Neural crest cell (in vitro differentiated cells): ENCODE data around the gene C10orf105. TPM values are rescaled to one million over a fixed set of nuclear protein-coding genes. Genes with fewer than 3 reads are reported as not detected.

Source experiments
- DNase-seq: peaks from one replicate; pipeline ENCODE4 v3.0.0; 2021; ENCODE audit warnings: low read depth, mixed read lengths, low spot score
- H3K27ac Mint-ChIP-seq: one replicate; pipeline ENCODE4 v1.8.0; 2021; ENCODE audit warnings: mild to moderate bottlenecking, mixed read lengths; ENCODE audit not compliant: unreplicated experiment
- H3K27me3 Mint-ChIP-seq: 2 replicates; pipeline ENCODE4 v1.8.0; 2021; ENCODE audit warnings: low read depth, mild to moderate bottlenecking, mixed read lengths
- H3K36me3 Mint-ChIP-seq: 2 replicates; pipeline ENCODE4 v1.8.0; 2021; ENCODE audit warnings: low read depth, mild to moderate bottlenecking, mixed read lengths
- H3K4me1 Mint-ChIP-seq: 2 replicates; pipeline ENCODE4 v1.8.0; 2021; ENCODE audit warnings: mixed read lengths
- H3K4me3 Mint-ChIP-seq: one replicate; pipeline ENCODE4 v1.8.0; 2021; ENCODE audit warnings: mild to moderate bottlenecking, mixed read lengths
- H3K9me3 Mint-ChIP-seq: 2 replicates; pipeline ENCODE4 v1.8.0; 2021; ENCODE audit warnings: mixed read lengths
- CTCF ChIP-seq: fragments of 200-600 bp; sonication (generic); conservative IDR thresholded peaks from 2 replicates; pipeline ENCODE4 v1.5.0; 2021; ENCODE audit warnings: antibody characterized with exemption, mild to moderate bottlenecking
- total RNA-seq: library from RNA; stranded (reverse); gene quantifications from 2 replicates; pipeline ENCODE4 v1.2.1, GENCODE V29; 2021

C10orf105 gene
- total RNA-seq, 1 donor from 2014 or later: 0.12 TPM

DNA sequence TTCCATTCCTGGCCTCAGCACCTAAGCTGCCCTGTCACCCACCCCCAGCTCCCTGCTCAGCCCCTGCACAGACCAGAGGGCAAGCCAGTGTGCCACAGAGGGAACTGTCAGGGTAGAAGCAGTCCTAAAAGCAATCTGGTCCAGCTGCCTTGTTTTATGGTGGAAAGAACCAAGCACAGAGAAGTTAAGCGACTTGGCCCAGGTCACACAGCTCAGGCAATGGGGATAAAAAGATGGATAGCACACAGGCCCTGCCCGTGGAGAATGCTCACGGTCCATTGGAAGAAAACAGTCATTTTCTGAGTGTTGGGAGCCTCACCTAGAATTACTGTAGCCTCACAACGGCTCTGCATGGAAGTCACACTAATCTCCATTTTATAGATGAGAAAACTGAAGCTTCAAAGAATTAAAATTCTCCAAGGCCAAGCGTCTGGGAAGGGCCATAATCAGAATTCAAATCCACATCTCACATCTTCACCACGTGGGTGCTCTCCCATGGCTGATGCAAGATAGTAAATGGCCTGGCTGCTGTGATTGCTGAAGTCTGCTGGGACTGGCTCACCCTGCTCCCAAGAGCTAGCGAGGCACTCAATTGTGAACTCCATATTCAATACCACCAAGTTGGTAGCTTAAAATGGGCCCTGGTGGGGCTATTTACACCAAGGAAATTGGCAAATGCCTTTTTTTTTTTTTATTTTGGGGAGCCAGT is 26.8 kb downstream of the C10orf105 start:
- Mint-ChIP-seq H3K4me1 (peaks cover 4% of the 10 kb centered on the region), H3K36me3 (peaks cover 4% of the 10 kb centered on the region), H3K9me3 (peaks cover 4% of the 10 kb centered on the region), H3K4me3 (no peak overlapping the region), H3K27ac (no peak overlapping the region), H3K27me3 (no peaks in the 10 kb centered on the region)
- no peak for TF ChIP-seq CTCF
- DNase-seq: no peak

DNA sequence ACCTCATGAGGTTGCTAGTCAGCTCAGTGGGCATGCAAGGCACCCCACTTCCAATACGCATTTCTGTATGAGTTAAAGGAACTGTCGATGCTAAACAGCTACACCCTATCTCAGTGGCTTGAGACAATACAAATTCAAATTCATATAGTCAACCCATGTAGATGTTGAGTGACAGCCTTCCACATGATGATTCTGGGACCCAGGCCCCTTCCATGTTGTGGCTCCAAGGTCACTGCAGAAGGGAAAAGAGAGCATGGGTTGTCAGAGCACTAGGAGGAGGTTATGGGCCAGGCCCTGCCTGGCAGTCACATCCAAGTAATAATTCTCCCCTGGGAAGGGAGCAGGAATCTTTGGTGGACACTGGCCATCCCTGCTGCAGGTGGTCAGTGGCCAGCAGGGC is 28.2 kb downstream of the C10orf105 start:
- Mint-ChIP-seq H3K27ac (no peak overlapping the region), H3K27me3 (peaks cover 3% of the 10 kb centered on the region), H3K4me3 (no peak overlapping the region), H3K4me1 (peaks cover 9% of the 10 kb centered on the region), H3K9me3 (peaks cover 4% of the 10 kb centered on the region), H3K36me3 (peaks cover 4% of the 10 kb centered on the region)
- no peak for DNase-seq
- no peak for TF ChIP-seq CTCF

DNA sequence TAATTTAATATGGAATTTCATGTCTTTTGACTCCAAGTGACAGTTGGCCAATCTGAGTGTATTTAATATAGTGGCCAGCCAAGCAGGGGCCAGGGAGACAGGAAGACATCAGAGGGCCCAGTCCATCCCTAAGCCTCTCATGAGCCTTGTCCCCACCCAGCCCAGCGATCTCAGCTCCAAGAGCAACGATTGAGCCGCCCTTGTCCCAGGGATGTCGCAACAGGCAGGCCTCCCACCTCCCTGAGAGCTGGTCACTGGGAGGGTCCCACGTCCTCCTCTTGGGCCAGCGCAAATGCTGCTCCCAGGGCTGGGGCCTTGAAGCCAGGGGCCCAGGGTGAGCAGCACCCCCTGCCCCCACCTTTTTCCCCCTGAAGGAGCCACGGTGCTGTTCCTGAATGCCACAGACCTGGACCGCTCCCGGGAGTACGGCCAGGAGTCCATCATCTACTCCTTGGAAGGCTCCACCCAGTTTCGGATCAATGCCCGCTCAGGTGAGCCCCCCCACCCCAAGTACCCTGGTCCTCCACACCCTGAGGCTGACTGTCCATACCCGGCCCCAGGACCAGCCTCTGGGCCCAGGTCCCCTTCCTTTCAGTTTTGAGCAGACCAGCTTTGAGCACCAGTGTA is 29.4 kb downstream of the C10orf105 start:
- peaks cover 16% of the 10 kb centered on the region for H3K4me1 Mint-ChIP-seq
- no peak for TF ChIP-seq CTCF
- H3K27ac Mint-ChIP-seq: no peak overlapping the region
- H3K4me3 Mint-ChIP-seq: no peak overlapping the region
- H3K27me3 Mint-ChIP-seq: peaks cover 3% of the 10 kb centered on the region
- DNase-seq: no peak
- H3K9me3 Mint-ChIP-seq: peaks cover 4% of the 10 kb centered on the region
- H3K36me3 Mint-ChIP-seq: peaks cover 4% of the 10 kb centered on the region

DNA sequence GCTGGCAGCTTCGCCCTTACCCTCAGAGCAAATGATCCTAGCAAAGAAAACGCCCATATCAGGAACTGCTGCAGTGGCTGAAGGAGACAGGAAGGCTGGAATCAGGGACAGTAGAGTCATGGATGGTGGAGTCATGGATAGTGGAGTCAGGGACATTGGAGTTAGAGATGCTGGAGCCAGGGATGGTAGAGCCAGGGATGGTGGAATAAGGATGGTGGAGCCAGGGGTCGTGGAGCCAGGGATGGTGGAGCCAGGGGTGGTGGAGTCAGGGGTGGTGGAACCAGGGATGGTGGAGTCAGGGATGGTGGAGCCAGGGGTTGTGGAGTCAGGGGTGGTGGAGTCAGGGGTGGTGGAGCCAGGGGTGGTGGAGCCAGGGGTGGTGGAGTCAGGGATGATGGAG is 31.3 kb downstream of the C10orf105 start:
- H3K4me3 Mint-ChIP-seq: no peak overlapping the region

GRCh38 chr10:71687480-71687879 is 32.1 kb downstream of the C10orf105 start:
- Mint-ChIP-seq H3K36me3 (peaks cover 4% of the 10 kb centered on the region), H3K27me3 (peaks cover 5% of the 10 kb centered on the region), H3K27ac (no peak overlapping the region), H3K4me3 (no peak overlapping the region), H3K9me3 (peaks cover 4% of the 10 kb centered on the region), H3K4me1 (peaks cover 16% of the 10 kb centered on the region)
- DNase-seq: no peak
- TF ChIP-seq CTCF: no peak

More for the DNA sequence above, 31.3 kb downstream of the C10orf105 start:
- Mint-ChIP-seq H3K36me3 (peaks cover 4% of the 10 kb centered on the region), H3K9me3 (peaks cover 4% of the 10 kb centered on the region), H3K27me3 (peaks cover 5% of the 10 kb centered on the region), H3K27ac (no peak overlapping the region), H3K4me1 (peaks cover 16% of the 10 kb centered on the region)
- no peak for DNase-seq
- TF ChIP-seq CTCF: no peak
